ENCODE measurements around the gene FCGBP. TPM values are rescaled to one million over a fixed set of nuclear protein-coding genes. Genes with fewer than 3 reads are reported as not detected.
"Not testable (repeated sequence)": the region's sequence is repeated elsewhere in the genome, so short reads cannot be mapped to it uniquely, and the experiment has no call there.

FCGBP gene
- total RNA-seq, 1 donor from 2014 or later = 21.0 TPM

GRCh38 chr19:39919976-39920375 is 14.5 kb downstream of the FCGBP start:
- intact Hi-C loops (cut with micrococcal nuclease) = no loop called here

GRCh38 chr19:39918183-39918651 is 16.2 kb downstream of the FCGBP start:
- intact Hi-C loops (cut with micrococcal nuclease) = no loop called here

- intact Hi-C loops (cut with micrococcal nuclease) = no loop called here
These were observed 16.8 kb downstream of the FCGBP start for GRCh38 chr19:39917561-39918182.

GRCh38 chr19:39916851-39917396 is 17.5 kb downstream of the FCGBP start:
- intact Hi-C loops (cut with micrococcal nuclease) = no loop called here

- intact Hi-C loops (cut with micrococcal nuclease) = no loop called here
These were observed 18.2 kb downstream of the FCGBP start for GRCh38 chr19:39916236-39916635.

- intact Hi-C loops (cut with micrococcal nuclease) = no loop called here
These were observed 18.6 kb downstream of the FCGBP start for GRCh38 chr19:39915848-39916215.

GRCh38 chr19:39915101-39915847 is 19.2 kb downstream of the FCGBP start:
- intact Hi-C loops (cut with micrococcal nuclease) = no loop called here

- intact Hi-C loops (cut with micrococcal nuclease) = no loop called here
These were observed 20.6 kb downstream of the FCGBP start for GRCh38 chr19:39913682-39914333.

- intact Hi-C loops (cut with micrococcal nuclease) = no loop called here
These were observed 25.6 kb downstream of the FCGBP start for GRCh38 chr19:39908803-39909202.

- intact Hi-C loops (cut with micrococcal nuclease) = no loop called here
These were observed 27.4 kb downstream of the FCGBP start for GRCh38 chr19:39906820-39907611.

- intact Hi-C loops (cut with micrococcal nuclease) = no loop called here
These were observed 28.2 kb downstream of the FCGBP start for GRCh38 chr19:39906283-39906682.

- intact Hi-C loops (cut with micrococcal nuclease) = not testable (repeated sequence)
These were observed 30.8 kb downstream of the FCGBP start for GRCh38 chr19:39903486-39904091.

GRCh38 chr19:39902326-39902725 is 32.1 kb downstream of the FCGBP start:
- intact Hi-C loops (cut with micrococcal nuclease) = not testable (repeated sequence)

GRCh38 chr19:39901681-39902080 is 32.8 kb downstream of the FCGBP start:
- intact Hi-C loops (cut with micrococcal nuclease) = not testable (repeated sequence)

GRCh38 chr19:39898858-39899257 is 35.6 kb downstream of the FCGBP start:
- intact Hi-C loops (cut with micrococcal nuclease) = not testable (repeated sequence)

- intact Hi-C loops (cut with micrococcal nuclease) = not testable (repeated sequence)
These were observed 36.8 kb downstream of the FCGBP start for GRCh38 chr19:39897511-39898245.

GRCh38 chr19:39895096-39895495 is 39.3 kb downstream of the FCGBP start:
- intact Hi-C loops (cut with micrococcal nuclease) = not testable (repeated sequence)

- intact Hi-C loops (cut with micrococcal nuclease) = not testable (repeated sequence)
These were observed 40.2 kb downstream of the FCGBP start for GRCh38 chr19:39894236-39894606.

GRCh38 chr19:39893366-39894235 is 40.8 kb downstream of the FCGBP start:
- intact Hi-C loops (cut with micrococcal nuclease) = not testable (repeated sequence)
